Putamen (tissue), 1 donor: ENCODE results near the gene TAF4.
"Not testable (repeated sequence)": the region's sequence is repeated elsewhere in the genome, so short reads cannot be mapped to it uniquely, and the experiment has no call there.

Source experiments
- DNase-seq: peaks from one replicate; pipeline ENCODE4 v3.0.0-alpha.2; 2016; ENCODE audit warnings: low spot score

Gene TAF4

DNA sequence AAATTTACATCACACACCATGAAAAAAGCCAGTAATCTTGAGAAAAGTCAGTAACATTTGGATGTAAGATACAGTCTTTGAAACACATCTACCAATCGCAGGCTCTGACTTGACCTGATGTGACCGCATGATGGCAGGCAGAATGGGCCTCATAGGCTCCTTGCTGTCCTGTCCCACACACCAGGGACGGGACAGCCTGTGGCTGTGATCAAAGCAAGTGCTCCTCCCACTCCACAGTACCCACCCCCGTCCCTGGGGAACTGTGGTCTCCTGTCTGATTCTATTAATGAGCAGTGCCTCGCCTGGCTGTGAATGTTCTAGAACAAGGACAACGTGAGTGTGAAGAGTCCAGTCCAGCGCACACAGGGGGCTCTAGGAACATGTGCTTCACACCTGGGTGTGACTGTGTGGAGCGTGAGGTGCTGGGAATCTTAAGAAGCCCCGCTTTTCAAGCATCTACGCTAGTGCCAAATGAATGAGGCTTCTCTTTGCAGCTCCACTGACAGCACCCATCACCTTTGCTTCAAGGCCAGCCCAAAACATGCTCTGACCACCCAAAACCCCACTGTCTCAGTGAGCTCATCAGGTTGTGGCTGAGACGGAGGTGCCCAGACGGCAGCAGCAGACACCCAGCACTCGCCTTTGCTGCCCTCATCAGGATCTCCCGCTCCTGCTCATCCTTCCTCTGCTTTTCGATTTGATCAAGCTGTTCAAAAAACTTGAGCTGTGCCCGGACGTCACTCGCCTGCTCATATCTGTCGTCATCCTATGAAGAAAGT is 67.1 kb downstream of the TAF4 start:
- no peak for DNase-seq

DNA sequence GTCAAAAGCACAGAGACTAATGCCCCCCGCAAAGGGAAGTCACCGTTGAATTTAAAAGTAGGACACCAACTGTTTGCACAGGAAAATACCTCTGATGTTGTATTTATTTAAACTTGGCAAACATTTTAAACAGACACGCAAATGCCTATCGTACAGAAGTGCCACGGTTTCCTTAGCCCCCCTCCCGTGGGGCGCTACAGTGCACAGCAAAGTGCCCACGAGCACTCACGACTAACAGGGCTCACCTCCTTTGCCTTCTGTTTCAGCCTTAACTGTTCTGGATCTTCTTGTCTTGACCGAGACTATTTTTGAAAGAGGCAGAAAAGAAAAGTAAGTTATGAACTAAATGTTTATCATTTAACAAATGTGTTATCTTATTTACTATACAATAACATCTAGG is 67.8 kb downstream of the TAF4 start:
- DNase-seq = no peak

DNA sequence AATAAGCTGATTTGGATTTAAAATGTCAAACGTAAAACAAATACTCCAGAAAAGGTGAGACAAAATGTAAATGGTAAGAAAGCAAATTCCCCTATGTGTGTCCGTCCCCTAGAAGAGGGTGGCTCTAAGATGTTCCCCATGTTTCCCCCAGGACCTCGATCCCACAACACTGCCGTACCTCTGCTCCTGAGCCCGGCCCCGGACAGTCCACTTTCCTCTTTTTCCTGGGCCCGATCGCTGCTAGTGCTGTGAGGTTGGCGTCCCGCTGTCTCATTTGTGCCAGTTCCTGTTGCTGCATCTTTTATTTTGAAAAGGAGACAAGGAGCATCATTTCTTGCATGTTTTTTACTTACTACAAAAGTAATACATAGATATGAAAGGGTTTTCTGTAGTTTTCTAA is 68.3 kb downstream of the TAF4 start:
- DNase-seq = no peak

DNA sequence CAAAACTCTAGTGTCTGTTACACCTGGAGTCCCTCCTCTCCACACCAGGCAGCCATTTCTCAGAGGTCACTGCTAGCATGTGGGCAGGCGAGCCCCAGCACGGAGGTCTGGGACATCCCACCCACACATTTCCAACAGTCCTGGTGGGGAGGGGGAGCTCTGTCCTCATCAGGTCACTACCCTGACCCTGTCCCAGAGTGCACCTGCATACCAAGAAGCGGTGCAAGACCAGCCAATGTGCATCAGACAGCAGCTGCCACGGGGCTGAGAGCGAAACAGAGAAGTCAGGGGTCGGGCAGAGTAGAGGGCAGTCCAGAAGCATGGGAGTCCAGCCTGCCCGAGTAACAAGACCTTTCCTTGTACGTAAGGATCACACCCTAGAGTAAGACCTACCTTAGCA is 71.1 kb downstream of the TAF4 start:
- DNase-seq = no peak

DNA sequence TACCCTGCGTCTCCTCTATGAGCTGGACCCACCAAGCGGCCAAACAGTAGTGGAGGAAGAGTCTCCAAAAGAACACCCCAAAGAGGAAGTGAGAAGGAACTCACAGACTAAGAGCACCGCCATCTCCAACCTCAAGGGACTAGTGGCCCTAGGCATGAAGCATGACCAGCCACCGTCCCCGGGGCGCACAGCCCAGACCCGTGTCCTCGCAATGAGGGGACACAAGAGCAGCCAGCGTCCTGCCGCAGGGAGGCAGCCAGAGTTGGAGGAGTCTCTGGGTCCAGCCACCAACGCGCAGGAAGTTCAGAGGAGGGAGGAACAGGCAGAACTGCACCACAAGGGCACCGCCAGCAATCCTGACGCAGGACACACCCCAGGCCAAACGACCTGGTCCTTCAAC is 72.6 kb downstream of the TAF4 start:
- no peak for DNase-seq

DNA sequence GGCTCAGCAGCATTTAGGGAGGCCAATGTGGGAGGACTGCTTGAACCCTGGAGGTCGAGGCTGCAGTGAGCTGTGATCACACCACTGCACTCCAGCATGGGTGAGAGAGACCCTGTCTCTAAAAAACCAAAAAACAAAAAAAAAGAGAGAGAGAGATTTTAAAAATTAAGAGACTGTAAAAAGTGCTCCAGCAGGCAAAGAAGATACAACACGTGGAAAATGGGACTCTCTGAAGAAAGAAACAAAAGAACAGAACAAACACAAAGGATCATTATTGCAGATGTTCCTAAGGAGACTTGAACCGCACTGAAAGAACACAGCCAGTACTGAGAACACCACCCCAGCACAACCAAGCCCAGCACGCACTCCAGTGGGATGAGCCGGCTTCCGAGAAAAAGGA is 74.2 kb downstream of the TAF4 start:
- DNase-seq = no peak

DNA sequence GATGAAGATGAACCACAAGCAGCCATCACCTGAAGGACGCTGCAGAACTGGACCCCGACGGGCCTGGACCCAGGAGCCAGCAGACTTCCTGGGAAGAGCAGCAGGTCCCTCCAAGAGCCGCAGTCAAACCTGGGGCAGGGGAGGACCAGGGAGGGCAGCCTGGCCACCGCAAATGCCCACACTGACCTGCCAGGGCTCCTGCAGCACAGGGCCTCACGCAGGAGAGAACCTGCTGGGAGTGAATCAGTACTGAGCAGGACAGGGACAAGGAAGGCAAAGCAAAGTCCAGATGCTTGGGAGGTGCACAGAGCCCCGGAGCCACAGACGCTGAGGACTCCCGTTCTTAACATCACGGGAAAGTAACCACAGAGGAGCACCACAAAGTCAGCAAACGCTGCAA is 75.2 kb downstream of the TAF4 start:
- DNase-seq = no peak

DNA sequence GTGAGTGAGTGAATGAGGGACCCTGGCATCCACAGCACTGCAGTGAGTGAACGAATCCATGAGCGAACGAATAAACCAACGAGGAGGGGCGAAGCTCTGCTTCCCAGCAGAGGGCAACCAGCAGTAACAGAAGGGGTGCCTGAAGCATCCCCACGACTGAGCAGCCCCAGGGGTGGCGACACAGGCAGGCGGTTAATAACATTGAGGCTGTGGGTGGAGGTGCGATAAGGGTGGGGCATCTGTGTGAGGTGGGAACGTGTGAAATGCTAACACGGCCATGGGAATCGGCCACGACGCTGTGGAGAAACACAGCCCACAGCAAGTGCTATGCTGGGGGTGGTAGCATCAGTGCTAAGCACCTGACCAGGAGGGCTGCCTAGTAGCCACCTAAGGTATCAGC is 75.9 kb downstream of the TAF4 start:
- DNase-seq = no peak

DNA sequence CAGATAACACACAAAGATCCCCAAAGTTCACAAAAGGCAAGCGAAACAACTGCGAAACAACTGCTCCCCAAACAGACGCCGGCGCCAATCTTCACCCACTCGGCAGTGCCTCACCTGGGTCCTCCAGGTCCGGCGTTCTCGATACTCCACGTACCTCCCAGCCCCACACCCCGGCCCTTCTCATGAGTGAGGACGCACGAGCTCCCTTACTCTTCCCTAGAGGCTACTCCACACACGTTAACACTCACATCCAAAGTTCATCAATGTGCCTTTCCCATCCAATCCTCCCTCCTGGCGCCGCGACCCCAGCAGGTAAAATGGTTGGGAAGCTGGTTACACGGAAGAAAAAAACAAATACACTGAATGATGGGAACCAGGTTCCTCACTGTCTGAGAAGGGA is 77.0 kb downstream of the TAF4 start:
- DNase-seq = no peak

DNA sequence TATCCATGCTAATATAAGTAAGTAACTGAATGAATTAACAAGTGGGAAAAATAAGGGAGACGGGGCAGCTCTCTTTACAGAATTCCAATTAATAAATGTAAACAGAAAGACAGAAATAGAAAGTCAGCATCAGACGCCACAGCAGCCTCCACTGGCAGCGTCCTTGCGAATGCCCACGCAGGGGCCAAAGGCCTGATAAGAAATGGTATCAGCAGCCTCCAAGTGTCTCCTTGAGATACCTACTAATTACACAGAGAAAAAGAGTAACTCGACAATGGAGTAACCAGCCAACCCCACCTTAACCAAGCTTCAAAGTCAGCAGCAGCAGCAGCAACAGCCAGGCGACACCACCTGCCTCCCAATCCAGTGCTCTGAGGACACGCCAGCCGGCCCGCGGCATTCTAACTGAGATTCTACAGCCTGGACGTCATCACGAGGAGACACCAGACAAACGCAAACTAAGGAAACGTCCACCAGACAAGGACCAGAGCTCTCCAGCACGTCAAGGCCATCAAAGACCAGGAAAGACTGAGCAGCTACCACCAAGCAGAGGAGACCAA is 78.8 kb downstream of the TAF4 start:
- DNase-seq = no peak

DNA sequence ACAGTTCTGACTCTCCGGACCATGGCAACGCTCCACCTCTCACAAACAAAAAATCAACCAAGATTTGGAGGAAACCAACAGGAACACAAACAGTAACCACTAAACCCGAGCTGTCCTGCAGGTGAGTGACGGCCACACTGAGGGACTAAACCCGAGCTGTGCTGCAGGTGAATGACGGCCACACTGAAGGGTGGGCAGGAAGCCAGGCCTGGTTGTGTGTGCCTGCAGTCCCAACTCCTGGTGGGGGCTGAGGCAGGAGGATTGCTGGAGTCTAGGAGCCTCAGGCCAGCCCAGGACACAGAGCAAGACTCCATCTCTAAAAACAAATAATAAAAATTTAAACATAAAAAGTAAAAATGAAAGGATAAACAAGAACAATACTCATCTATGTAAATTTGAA is 80.6 kb downstream of the TAF4 start:
- no peak for DNase-seq

DNA sequence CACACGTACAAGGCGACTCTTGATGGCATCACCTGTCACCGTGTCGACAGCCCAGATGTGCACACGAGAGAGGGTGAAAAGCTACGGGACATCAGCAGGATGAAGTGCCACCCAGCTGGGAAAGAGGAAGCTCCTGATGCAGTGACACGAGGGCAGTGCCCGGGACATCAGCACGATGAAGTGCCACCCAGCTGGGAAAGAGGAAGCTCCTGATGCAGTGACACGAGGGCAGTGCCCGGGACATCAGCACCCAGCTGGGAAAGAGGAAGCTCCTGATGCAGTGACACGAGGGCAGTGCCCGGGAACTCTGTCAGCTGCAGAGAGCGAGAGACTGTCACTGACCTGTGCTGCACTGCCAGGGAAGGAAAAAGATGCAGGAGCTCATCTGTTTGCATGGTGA is 81.2 kb downstream of the TAF4 start:
- DNase-seq = not testable (repeated sequence)

DNA sequence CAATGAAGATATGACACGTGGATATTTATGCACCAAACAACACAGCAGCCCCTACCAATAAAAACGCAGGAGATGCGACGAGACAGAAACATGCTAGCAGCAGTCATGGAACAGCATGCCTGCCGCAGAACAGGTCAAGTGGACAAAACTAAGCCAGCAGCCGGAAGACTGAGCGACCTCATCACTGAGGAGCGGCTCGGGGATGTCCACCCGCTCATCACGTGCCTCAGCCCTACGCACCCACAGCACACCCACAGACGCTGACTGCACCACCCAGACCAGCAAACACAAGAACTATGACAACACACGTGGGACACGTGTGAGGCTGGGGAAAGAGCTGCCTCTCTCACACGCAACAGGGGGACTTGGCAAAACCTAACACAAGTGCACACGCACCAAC is 81.7 kb downstream of the TAF4 start:
- no peak for DNase-seq

DNA sequence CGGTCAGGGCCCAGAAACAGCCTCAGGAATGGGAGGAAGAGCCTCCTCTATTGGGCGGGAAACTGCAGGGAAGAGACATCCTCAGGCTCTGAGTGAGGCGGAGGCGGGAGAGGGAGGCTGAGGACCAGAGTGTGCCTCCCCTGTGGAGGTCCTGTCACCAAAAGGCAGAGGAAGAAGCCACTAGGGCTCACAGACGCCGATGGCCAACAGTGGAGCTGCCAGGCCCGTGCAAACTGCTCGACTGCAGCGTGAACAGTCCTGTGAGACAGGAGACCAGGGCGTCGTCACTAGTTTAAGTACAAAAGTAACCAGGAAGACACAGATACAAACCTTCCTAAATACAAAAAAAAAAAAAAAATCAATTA is 82.7 kb downstream of the TAF4 start:
- no peak for DNase-seq

DNA sequence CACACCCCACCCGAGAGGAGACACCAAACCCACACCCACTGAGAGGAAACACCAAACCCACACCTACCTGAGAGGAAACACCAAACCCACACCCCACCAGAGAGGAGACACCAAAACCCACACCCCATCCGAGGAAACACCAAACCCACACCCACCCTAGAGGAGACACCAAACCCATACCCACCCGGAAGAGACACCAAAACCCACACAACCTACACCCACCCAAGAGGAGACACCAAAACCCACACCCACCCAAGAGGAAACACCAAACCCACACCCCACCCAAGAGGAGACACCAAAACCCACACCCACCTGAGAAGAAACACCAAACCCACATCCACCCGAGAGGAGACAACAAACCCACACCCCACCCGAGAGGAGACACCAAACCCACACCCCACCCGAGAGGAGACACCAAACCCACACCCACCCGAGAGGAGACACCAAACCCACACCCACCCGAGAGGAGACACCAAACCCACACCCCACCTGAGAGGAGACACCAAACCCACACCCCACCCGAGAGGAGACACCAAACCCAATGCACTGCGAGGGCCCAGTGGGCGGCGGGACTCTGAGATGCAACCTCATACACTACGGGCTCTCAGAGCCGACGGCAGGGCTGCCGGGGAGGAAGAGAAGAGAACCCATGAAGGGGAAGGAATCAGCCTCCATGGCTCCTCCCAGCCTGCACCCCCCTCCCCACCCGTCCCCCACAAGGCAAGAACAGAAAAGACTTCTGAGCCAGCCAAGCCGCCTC is 83.3 kb downstream of the TAF4 start:
- no peak for DNase-seq

DNA sequence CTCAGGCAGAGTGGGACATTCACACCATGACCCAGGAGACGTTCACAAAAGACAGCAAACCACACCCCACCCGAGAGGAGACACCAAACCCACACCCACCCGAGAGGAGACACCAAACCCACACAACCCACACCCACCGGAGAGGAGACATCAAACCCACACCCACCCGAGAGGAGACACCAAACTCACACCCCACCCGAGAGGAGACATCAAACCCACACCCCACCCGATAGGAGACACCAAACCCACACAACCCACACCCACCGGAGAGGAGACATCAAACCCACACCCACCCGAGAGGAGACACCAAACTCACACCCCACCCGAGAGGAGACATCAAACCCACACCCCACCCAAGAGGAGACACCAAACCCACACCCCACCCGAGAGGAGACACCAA is 84.0 kb downstream of the TAF4 start:
- DNase-seq = not testable (repeated sequence)

DNA sequence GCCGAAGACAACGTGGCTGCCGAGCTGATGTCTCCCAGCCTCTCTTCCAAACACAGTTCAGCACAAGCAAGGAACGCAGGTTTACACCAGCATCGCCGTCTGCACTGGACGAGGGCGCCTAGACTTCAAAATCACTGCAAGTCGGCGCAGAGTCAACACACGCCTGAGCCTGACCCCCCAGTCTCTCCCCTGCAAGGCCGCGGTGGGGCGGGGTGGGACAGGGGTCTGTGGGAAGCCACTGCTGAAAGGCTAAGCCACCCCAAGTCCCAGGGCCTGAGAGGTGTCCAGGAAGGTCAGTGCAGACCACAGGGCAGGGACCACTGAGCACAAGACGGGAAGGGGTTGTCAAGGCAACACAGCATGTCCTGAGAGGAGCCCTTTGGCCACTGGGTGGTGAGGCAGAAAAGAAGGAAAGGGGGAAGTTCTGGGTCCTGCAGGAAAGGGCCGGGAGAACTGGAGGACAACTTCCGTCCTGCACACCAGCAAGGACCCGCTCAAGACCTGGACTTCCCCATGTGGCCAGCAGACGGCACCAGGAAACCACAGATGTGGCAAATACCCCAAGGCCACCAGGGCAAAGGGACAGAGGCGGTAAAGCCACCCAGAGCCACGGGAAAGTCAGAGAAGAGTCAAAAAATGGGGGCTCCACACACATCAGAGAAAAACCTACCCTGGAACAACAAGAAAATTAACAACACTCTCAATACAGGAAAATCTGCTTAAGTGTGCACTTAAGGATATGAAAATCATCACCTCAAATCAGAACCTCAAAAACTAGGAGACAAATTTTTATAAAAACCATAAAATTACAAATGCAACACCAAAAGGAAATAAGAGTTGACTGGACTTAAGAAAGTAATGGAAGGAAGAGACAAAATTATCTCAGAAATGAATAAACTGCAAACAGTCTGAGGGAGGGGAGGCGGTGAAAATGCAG is 84.8 kb downstream of the TAF4 start:
- no peak for DNase-seq

DNA sequence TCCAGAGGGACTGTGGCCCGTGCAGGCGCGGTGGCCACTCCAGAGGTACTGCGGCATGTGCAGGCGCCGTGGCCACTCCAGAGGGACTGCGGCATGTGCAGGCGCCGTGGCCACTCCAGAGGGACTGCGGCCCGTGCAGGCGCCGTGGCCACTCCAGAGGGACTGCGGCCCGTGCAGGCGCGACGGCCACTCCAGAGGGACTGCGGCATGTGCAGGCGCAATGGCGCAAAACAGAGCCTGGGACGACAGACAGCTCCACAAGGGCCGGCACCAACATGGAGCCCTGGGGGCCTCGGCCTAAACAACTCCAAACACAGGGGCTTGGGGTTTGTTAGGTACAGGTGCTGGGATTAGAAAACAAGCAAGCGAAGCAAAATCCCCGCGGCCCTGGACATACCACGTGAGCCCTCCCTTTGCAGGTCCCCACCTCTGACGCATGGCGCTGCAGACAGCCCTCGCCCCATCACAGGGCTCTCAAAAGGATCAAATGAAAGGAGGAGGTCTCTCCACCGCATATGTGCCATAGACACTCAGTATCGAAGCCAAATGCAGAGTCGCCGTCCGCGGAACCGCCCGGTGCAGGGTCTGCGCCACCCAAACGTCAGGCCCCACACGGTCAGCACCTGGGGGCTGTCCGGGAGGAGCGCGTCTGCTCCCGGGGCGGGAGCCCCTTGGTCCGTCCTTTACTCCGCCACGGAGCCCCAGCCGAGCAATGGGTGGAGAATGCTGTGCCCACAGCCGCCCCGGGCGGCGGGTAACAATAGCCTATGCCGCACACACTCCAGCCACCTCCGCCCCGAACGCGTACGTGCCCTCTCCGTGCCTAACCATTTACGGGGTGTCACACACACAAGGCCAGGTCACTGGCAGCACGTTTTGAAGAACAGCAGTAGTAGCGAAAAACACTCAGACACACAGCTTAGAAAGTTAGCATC is 85.7 kb downstream of the TAF4 start:
- DNase-seq = no peak

DNA sequence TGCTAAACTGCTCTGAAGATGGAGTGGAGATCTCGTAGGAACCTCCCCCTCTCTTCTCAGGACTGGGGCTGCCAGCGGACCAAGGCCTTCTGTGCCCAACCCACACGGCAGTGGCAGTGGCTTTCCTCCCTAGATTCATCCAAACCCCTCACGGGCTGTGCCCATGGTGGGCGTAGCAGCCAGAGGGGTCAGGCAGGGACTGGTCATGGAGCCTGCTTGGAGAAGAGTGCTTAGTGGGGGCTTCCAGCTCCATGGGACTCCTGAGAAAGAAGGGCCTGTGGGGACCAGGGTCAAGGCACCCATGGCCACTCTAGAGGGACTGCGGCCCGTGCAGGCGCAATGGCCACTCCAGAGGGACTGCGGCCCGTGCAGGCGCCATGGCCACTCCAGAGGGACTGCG is 86.6 kb downstream of the TAF4 start:
- no peak for DNase-seq

DNA sequence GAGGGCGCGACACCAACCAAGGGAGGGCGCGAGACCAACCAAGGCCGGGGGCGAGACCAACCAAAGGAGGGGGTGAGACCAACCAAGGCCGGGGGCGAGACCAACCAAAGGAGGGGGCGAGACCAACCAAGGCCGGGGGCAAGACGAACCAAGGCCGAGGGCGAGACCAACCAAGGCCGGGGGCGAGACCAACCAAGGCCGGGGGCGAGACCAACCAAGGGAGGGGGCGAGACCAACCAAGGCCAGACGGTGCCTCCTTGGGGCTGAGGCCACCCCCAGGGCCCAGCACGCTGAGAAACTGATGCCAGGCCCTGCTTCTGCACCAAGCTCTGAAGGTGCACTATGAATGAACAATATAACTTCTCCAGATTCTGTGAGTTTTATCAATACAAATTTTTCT is 87.2 kb downstream of the TAF4 start:
- no peak for DNase-seq

DNA sequence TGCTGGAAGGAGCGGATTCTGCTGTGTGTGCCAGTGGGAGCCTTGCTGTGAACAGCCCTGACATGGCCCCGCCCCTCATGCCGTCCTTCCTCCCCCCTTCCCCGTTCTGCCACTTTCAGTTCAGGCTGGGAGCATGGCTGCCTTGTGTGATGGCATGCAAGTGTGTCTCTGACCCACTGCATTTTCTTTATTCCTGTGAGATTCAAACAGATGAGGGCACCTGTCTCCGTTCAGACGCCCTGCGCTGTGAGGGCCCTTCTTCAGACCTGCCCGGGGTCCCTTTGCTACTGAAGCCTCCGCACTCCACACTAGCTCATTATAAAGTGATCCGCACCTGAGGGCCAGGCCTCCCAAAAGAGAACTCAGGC is 88.3 kb downstream of the TAF4 start:
- no peak for DNase-seq
